ENCODE results near the gene PRAC2.

Gene PRAC2

DNA sequence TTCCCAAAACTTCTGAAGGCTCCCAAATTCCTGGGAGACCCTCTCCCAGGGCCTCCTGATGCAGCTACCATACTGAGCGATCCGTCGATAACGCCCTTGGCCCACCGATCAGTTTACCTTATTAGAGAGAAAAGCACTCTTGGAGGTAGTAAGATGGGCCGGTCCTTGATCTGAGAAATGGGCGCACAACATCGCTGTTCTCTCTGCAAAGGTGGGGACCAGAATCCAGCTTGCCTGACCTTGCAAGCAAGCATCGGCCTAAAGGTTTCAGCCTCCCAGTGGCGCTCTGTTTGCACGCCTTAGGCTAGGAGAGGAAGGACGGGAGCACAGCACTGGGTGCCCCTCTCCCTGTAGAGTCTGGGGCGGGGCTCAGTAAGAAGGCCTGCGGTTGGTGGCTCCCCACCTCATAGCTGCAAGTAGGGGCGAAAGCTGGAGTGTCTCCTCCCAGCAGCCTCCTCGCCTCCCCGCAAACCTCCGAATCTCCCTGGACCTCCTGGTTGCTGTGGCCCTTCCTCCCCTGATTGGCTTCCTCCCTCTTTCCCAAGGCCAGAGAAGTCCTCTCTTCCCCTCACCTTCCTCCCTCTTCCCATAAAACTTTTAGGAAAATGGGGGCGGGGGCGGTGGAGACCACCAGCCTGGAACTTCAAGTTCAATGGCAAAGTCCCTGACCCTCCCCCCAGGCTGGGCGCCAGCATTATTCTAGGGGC is 631 bp upstream of the PRAC2 start, which contains the start of gene PRAC1:
TSS of gene PRAC1 (minus strand) at position 318 of the 707 bp plus-strand sequence. CDS start at position 192, 126 bp downstream.
- Histone ChIP-seq H3K36me3 (ENCODE audit: control insufficient read depth in 1 of 2, insufficient read depth in 2 of 2, low read length in 2 of 2) (no peaks in the 10 kb centered on the region), H3K27me3 (ENCODE audit: low read depth, low read length) (peaks cover 92% of the 10 kb centered on the region), H3K27ac (ENCODE audit: low read length) (no peak within 1 kb of the TSS), H3K9me3 (ENCODE audit: control insufficient read depth in 1 of 2, low read length in 2 of 2) (no peaks in the 10 kb centered on the region), H3K4me1 (ENCODE audit: control insufficient read depth in 1 of 2, insufficient read depth in 2 of 2, low read length in 2 of 2) (peaks cover 5 to 43% of the 10 kb centered on the region in 2 donors), H3K4me3 (ENCODE audit: low read depth in 1 of 2, low read length in 2 of 2) (no peak within 1 kb of the TSS)

DNA sequence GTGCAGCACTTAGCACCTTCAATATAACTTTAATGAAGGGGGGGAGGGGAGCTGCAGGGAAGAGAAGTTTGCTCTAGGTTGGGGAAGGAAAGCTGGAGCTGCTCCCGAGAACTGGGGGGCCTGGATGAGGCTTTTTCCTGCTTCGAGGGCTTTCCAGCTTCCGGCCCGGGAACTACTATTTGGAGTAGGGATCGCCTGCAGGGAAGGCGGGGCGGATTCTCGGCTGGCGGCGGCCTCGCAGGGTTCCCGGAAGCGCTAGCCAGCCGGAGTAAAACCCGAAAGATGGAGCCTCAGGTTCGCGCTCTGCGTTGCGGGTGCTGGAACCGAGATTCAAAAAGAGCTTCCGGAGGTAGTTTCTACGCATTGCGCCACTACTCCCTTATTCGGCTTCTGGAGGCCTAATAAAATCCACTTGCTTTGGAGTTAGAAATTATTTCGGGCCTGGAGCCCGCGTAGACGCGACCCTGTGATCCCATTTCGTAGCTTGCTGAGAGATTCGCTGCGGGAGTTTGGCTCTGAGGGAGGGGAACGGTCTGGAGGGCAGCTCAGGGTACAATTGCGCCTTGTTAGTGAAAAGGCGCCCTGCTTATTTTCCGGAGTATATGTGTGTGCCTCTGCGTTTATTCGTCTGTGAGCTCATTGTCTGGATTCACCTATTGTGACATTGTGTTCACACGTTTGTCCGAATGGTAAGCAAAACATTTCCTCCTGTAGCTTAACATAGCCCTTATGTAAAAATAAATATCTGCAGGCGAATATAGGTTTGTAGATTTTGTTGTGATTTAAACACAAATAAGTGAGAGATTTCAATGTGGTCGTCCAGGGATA is 652 bp downstream of the PRAC2 start:
- Histone ChIP-seq H3K9me3 (ENCODE audit: control insufficient read depth in 1 of 2, low read length in 2 of 2) (no peaks in the 10 kb centered on the region), H3K36me3 (ENCODE audit: control insufficient read depth in 1 of 2, insufficient read depth in 2 of 2, low read length in 2 of 2) (no peaks in the 10 kb centered on the region), H3K4me3 (ENCODE audit: low read depth in 1 of 2, low read length in 2 of 2) (no peak overlapping the region), H3K27me3 (ENCODE audit: low read depth, low read length) (peaks cover 92% of the 10 kb centered on the region), H3K27ac (ENCODE audit: low read length) (no peak overlapping the region), H3K4me1 (ENCODE audit: control insufficient read depth in 1 of 2, insufficient read depth in 2 of 2, low read length in 2 of 2) (peaks cover 5 to 46% of the 10 kb centered on the region in 2 donors)

DNA sequence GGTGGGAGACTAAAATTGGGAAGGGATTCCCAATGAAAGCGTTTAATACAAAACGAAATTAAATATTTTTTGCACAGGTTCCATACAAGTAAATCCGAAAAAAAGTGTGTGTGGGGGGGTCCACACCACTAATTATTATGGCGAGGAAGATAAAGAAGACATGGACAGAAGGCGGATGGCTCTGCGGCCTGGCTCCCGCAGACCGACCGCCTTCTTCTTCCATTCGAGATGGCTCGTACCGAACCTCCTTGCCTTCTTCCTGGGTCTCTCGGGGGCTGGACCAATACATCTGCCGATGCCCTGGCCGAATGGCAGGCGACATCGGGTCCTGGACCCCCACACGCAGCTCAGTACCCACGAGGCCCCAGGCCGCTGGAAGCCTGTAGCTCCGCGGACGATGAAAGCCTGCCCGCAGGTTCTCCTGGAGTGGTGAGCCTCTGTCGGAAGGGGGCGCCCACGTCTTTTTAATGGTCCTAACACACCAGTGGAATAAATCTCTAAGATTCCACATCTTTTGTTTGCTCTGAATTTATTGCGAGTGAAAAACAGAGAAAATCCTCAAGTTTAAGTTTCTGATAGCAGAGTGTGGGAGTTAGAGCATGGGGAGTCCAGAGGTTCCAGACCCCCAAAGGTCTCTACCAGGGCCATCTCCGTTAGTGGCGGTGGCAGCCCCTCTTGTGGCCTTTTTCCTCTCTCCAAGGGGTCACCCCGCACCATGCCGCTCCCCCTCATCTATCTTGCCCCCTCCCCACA is 1.4 kb downstream of the PRAC2 start:
- H3K36me3 ChIP-seq (ENCODE audit: control insufficient read depth in 1 of 2, insufficient read depth in 2 of 2, low read length in 2 of 2): no peaks in the 10 kb centered on the region
- H3K27me3 ChIP-seq (ENCODE audit: low read depth, low read length): peaks cover 92% of the 10 kb centered on the region
- H3K27ac ChIP-seq (ENCODE audit: low read length): no peak overlapping the region
- H3K9me3 ChIP-seq (ENCODE audit: control insufficient read depth in 1 of 2, low read length in 2 of 2): no peaks in the 10 kb centered on the region
- H3K4me3 ChIP-seq (ENCODE audit: low read depth in 1 of 2, low read length in 2 of 2): peak overlapping the region; percentile 30 to 47
- H3K4me1 ChIP-seq (ENCODE audit: control insufficient read depth in 1 of 2, insufficient read depth in 2 of 2, low read length in 2 of 2): peaks cover 5 to 44% of the 10 kb centered on the region in 2 donors

DNA sequence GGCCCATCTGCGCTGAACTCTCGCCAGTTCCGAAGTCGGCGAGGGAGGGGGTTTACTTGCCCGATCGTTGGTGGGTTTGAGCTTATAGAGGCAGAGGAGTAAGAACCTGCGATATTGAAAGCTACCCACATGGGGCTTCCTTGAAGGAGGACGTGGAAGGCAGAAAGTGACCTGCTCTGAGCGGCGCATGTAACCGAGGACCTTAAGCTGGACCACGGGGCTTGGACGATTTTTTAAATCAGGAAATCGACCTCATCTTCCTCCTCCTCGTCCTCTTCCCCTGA is 2.0 kb downstream of the PRAC2 start:
- H3K4me1 ChIP-seq (ENCODE audit: control insufficient read depth in 1 of 2, insufficient read depth in 2 of 2, low read length in 2 of 2): peaks cover 5 to 45% of the 10 kb centered on the region in 2 donors
- no peaks in the 10 kb centered on the region for H3K9me3 ChIP-seq (ENCODE audit: control insufficient read depth in 1 of 2, low read length in 2 of 2)
- H3K4me3 ChIP-seq (ENCODE audit: low read depth in 1 of 2, low read length in 2 of 2): peak overlapping the region; percentile 30 to 47
- peaks cover 92% of the 10 kb centered on the region for H3K27me3 ChIP-seq (ENCODE audit: low read depth, low read length)
- H3K27ac ChIP-seq (ENCODE audit: low read length): no peak overlapping the region
- no peaks in the 10 kb centered on the region for H3K36me3 ChIP-seq (ENCODE audit: control insufficient read depth in 1 of 2, insufficient read depth in 2 of 2, low read length in 2 of 2)

DNA sequence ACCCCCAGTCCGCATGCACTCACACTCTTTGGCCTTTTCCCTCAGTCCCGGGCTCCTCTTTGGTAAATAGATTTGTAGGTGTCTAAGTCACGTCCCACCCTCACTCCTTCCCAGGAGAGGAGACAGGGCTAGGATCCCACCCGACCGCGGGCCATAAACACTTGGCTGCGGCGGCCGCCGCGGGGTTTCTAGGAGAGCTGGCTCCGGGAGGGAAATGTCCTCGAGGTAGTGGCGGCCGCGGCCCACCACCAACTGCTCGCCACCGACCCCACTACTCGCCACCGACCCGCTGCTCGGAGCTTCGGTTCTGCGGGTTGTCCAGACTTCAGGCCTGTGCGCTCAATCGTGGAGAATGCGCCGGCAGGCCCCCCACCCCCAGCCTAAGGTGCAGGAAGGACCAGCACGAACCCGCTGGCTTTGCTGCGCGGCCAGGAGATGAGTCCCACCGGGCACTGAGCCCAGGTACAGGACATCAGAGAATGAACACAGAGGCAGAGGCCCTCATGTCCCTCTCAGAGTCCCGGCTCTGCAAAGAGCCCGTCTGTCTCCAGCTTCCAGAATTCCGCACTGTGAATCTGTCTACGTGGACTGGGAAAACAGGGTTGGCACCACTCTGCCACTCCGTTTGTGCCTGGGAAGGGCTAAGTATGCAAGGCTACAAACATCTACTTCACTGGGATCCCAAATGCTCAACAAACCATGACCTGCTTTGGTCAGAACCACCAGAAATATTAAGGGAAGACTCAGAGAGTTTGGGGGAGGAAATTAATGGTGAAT is 2.5 kb downstream of the PRAC2 start:
- peak overlapping the region; percentile 30 to 47 for H3K4me3 ChIP-seq (ENCODE audit: low read depth in 1 of 2, low read length in 2 of 2)
- no peak overlapping the region for H3K27ac ChIP-seq (ENCODE audit: low read length)
- peaks cover 92% of the 10 kb centered on the region for H3K27me3 ChIP-seq (ENCODE audit: low read depth, low read length)
- no peaks in the 10 kb centered on the region for H3K36me3 ChIP-seq (ENCODE audit: control insufficient read depth in 1 of 2, insufficient read depth in 2 of 2, low read length in 2 of 2)
- no peaks in the 10 kb centered on the region for H3K9me3 ChIP-seq (ENCODE audit: control insufficient read depth in 1 of 2, low read length in 2 of 2)
- peaks cover 5 to 45% of the 10 kb centered on the region in 2 donors for H3K4me1 ChIP-seq (ENCODE audit: control insufficient read depth in 1 of 2, insufficient read depth in 2 of 2, low read length in 2 of 2)

DNA sequence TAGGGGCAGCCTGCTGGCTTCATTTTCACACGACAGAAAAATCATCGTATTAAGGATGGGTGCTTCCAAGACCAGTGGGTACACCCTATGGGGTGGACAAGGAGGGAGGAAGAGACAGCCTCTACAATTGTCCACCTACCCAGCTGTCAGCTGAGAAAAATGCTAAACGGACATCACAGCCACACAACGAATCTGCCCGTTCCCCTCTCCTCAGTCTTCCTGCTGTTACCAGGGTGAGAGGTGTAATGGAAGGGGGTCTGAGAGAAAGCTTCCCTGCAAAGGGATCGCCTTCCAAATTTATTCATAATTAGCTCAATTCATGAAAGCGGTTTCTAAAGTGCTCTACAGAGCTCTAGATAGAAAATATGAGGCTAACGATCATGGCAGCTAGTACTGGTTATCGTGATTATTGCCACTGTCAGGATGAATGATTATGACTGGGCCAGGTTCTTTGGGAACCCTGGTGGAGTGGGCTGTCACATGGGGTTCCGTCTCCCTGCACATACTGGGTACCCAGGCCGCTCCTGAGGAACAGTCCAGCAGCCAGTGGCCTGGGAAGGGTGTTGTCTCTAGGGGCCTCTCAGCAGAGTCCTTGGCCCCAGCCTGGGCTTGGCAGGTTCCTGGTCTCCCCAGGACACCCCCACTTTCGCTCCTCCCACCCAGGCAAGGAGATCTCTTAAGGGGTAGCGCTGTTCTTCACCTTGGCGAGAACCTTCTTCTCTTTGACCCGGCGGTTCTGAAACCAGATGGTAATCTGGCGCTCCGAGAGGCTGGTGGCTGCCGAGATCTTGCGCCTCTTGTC is 3.3 kb downstream of the PRAC2 start:
- H3K4me3 ChIP-seq (ENCODE audit: low read depth in 1 of 2, low read length in 2 of 2): no peak overlapping the region
- peaks cover 5 to 45% of the 10 kb centered on the region in 2 donors for H3K4me1 ChIP-seq (ENCODE audit: control insufficient read depth in 1 of 2, insufficient read depth in 2 of 2, low read length in 2 of 2)
- peaks cover 89% of the 10 kb centered on the region for H3K27me3 ChIP-seq (ENCODE audit: low read depth, low read length)
- H3K27ac ChIP-seq (ENCODE audit: low read length): no peak overlapping the region
- H3K36me3 ChIP-seq (ENCODE audit: control insufficient read depth in 1 of 2, insufficient read depth in 2 of 2, low read length in 2 of 2): no peaks in the 10 kb centered on the region
- H3K9me3 ChIP-seq (ENCODE audit: control insufficient read depth in 1 of 2, low read length in 2 of 2): no peaks in the 10 kb centered on the region

DNA sequence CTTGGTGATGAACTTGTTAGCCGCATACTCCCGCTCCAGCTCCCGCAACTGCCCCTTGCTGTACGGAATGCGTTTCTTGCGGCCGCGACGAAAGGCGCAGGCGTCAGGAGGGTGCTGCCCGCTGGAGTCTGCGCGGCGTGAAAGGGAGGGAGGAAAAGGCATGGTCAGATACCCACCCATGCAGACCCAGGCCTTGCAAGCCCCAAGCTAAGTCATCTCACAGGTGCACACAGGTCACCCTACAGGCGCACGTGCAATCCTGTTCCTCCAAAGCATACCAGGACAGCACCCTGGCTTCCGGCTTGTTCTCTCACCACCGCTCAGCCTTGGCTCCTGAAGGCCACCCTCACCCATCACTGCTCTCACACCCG is 3.9 kb downstream of the PRAC2 start:
- H3K27ac ChIP-seq (ENCODE audit: low read length): no peak overlapping the region
- H3K4me1 ChIP-seq (ENCODE audit: control insufficient read depth in 1 of 2, insufficient read depth in 2 of 2, low read length in 2 of 2): peaks cover 5 to 45% of the 10 kb centered on the region in 2 donors
- H3K9me3 ChIP-seq (ENCODE audit: control insufficient read depth in 1 of 2, low read length in 2 of 2): no peaks in the 10 kb centered on the region
- no peak overlapping the region for H3K4me3 ChIP-seq (ENCODE audit: low read depth in 1 of 2, low read length in 2 of 2)
- no peaks in the 10 kb centered on the region for H3K36me3 ChIP-seq (ENCODE audit: control insufficient read depth in 1 of 2, insufficient read depth in 2 of 2, low read length in 2 of 2)
- peaks cover 91% of the 10 kb centered on the region for H3K27me3 ChIP-seq (ENCODE audit: low read depth, low read length)

DNA sequence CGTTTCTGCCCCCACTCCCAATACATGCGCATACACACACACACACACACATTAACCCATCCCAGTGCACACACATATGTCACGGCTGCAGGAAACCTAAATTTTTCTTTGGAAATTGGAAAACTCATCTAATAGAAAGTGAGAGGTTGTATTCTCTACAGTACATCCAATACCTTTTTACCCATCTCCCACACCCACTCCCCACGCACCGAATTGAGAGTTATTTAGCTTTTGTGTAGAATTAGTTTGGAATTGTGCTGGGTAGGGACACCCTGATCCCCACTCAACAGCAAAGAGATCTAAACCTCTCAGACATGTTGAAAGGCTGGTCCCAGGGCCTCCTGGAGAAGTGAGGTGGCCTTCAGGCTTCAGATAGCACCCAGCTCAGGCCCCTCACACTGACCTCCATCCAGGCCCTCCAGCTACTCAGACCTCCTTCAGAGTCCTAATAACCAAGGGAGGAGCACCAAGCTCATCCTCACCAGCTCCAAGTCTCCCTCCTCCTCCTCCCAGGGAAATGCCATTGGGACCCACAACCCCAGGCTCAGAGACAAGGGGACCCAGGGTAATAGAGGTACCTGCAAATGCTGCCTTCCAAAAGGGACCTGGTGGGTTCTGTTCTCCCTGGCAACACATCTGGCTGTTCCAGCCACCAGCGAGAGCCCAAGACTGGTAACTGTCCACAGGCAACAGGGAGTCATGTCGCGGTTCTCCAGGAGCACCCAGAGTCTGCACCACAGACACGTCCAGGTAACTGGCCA is 4.6 kb downstream of the PRAC2 start:
- Histone ChIP-seq H3K27ac (ENCODE audit: low read length) (no peak overlapping the region), H3K36me3 (ENCODE audit: control insufficient read depth in 1 of 2, insufficient read depth in 2 of 2, low read length in 2 of 2) (no peaks in the 10 kb centered on the region), H3K4me1 (ENCODE audit: control insufficient read depth in 1 of 2, insufficient read depth in 2 of 2, low read length in 2 of 2) (peaks cover 5 to 44% of the 10 kb centered on the region in 2 donors), H3K9me3 (ENCODE audit: control insufficient read depth in 1 of 2, low read length in 2 of 2) (no peaks in the 10 kb centered on the region), H3K27me3 (ENCODE audit: low read depth, low read length) (peaks cover 91% of the 10 kb centered on the region), H3K4me3 (ENCODE audit: low read depth in 1 of 2, low read length in 2 of 2) (no peak overlapping the region)

DNA sequence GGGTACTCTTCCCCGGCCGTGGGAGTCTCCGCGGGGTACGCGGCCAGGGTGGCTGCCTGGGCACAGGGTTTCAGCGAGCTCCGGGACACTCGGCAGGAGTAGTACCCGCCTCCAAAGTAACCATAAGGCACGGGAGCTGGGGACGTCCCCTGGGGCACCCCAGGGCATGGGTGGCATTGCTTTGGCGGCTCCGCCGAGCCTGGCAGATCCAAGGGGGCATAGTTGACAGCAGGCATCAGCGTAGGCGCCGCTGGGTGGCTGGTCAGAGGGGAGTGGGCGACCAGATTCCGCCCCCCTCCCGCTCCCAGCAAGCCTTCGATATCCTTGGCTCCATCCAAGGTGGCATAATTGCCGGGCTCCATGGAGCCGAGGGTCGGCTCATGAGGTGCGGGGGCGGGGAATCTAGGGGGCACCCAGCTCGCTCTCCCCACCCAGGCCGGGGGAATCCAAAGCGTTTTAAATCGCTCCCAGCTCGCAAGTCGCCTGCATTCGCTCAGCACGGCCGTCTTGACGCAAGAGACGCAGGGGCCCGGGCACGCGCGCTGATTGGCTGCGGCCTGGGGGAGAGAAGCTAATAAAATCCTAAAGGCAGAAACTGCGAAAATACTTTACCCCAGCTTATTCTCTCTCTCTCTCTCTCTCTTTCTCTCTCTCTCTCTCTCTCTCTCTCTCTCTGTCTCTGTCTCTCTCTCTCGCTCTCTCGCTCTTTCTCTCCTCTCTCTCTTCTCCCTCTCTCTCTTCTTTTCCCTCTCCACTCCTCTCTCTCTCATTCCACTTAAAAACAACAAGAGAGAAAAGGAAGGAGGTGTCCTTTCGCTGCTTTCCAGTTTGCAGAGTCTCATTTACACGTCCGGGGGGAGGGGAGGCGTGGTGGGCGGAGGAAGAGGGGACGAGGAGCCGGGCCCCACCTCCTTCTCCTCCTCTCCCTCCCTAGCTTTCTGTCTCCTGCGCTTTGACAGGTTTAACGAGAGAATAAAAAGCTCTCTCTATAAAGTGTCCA is 5.5 kb downstream of the PRAC2 start, which contains the start of gene HOXB13:
TSS of gene HOXB13 (minus strand) at position 519 of the 1,000 bp plus-strand sequence. CDS start at position 362, 157 bp downstream.
- Histone ChIP-seq H3K27me3 (ENCODE audit: low read depth, low read length) (peaks cover 91% of the 10 kb centered on the region), H3K4me3 (ENCODE audit: low read depth in 1 of 2, low read length in 2 of 2) (peak within 1 kb of the TSS; percentile 3 to 52), H3K4me1 (ENCODE audit: control insufficient read depth in 1 of 2, insufficient read depth in 2 of 2, low read length in 2 of 2) (peaks cover 5 to 44% of the 10 kb centered on the region in 2 donors)

More for the DNA sequence above, 5.5 kb downstream of the PRAC2 start, which contains the start of gene HOXB13:
- no peaks in the 10 kb centered on the region for H3K36me3 ChIP-seq (ENCODE audit: control insufficient read depth in 1 of 2, insufficient read depth in 2 of 2, low read length in 2 of 2)
- no peak within 1 kb of the TSS for H3K27ac ChIP-seq (ENCODE audit: low read length)
- H3K9me3 ChIP-seq (ENCODE audit: control insufficient read depth in 1 of 2, low read length in 2 of 2): no peaks in the 10 kb centered on the region
